Gastrocnemius medialis (tissue), 4 donors: ENCODE data around the gene TNPO2.

Experiments
- POLR2A ChIP-seq, 2 donors: fragments of 450-650 bp; IDR thresholded peaks; one replicate each; pipeline ENCODE4 v1.6.1; 2017; ENCODE audit warnings: antibody characterized with exemption in 2 of 2, mild to moderate bottlenecking in 2 of 2, moderate library complexity in 2 of 2
- TF ChIP-seq, protein P1 (sequence below), 5 experiments: fragments of 450-650 bp in 3 of 5; fragments of 200-600 bp in 2 of 5; sonication (generic) in 2 of 5; IDR thresholded peaks in 4 of 5; conservative IDR thresholded peaks in 1 of 5; 1 replicate in 4 of 5; 2 replicates in 1 of 5; pipeline ENCODE4 v1.5.1; 2016 to 2019; ENCODE audit warnings: antibody characterized with exemption in 5 of 5, mild to moderate bottlenecking in 3 of 5, moderate library complexity in 3 of 5

DNA sequence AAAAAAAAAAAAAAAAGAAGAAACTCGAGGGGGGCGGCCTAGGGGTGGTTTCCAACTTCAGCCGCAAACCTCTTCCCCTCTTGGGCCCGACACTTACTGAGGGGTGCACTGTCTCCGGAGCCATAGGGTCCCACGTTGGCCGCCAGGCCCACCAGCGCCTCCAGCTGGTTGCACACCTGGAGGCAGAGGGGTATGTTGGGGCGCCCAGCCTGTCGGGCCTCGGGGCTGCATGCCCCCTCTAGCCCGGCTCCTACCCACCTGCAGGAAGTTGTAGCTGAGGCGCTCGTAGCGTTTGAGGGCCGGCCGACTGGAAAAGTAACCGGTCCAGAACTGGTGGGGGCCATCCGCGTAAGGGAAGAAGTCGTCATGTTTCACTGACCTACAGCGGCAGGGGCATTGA lies 65.8 kb downstream of the TNPO2 start:
- TF ChIP-seq, protein P1, sequence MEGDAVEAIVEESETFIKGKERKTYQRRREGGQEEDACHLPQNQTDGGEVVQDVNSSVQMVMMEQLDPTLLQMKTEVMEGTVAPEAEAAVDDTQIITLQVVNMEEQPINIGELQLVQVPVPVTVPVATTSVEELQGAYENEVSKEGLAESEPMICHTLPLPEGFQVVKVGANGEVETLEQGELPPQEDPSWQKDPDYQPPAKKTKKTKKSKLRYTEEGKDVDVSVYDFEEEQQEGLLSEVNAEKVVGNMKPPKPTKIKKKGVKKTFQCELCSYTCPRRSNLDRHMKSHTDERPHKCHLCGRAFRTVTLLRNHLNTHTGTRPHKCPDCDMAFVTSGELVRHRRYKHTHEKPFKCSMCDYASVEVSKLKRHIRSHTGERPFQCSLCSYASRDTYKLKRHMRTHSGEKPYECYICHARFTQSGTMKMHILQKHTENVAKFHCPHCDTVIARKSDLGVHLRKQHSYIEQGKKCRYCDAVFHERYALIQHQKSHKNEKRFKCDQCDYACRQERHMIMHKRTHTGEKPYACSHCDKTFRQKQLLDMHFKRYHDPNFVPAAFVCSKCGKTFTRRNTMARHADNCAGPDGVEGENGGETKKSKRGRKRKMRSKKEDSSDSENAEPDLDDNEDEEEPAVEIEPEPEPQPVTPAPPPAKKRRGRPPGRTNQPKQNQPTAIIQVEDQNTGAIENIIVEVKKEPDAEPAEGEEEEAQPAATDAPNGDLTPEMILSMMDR (IDR thresholded peaks at IDR 0.05 in 4 of 5, conservative IDR thresholded peaks at IDR 0.05 in 1 of 5) = no peak
- no peak for TF ChIP-seq POLR2A (IDR thresholded peaks at IDR 0.05)
